HCT116 (cell line): ENCODE data around the gene BPIFB6.

ENCODE experiments used
- CTCF ChIP-seq, 3 experiments: fragments of 200-600 bp in 1 of 3; sonication (generic) in 1 of 3; IDR thresholded peaks in 2 of 3; conservative IDR thresholded peaks in 1 of 3; 2 replicates each; pipeline ENCODE4 v1.5.1; 2012 to 2017; ENCODE audit warnings: low read depth in 2 of 3, low read length in 2 of 3, antibody characterized with exemption in 1 of 3, borderline replicate concordance in 1 of 3, control low read depth in 1 of 3, mild to moderate bottlenecking in 1 of 3, mixed read lengths in 1 of 3, mixed run types in 1 of 3, moderate library complexity in 1 of 3; ENCODE audit not compliant: insufficient read depth in 1 of 3
- EGR1 ChIP-seq: IDR thresholded peaks from 2 replicates; pipeline ENCODE4 v1.6.1; 2012; ENCODE audit warnings: low read depth
- EZH2 ChIP-seq: fragments of 200-600 bp; sonication (generic); IDR thresholded peaks from 2 replicates; pipeline ENCODE4 v1.6.1; 2017; ENCODE audit warnings: antibody characterized with exemption, mixed run types
- EZH2phosphoT487 ChIP-seq: fragments of 200-600 bp; IDR thresholded peaks from 2 replicates; pipeline ENCODE4 v1.6.1; 2018; ENCODE audit warnings: antibody characterized with exemption, borderline replicate concordance
- FOSL1 ChIP-seq: IDR thresholded peaks from 2 replicates; pipeline ENCODE4 v1.6.1; 2012; ENCODE audit warnings: low read depth
- JUND ChIP-seq: IDR thresholded peaks from 2 replicates; pipeline ENCODE4 v1.6.1; 2012
- MAX ChIP-seq: IDR thresholded peaks from 2 replicates; pipeline ENCODE4 v1.6.1; 2012
- POLR2A ChIP-seq: IDR thresholded peaks from 2 replicates; pipeline ENCODE4 v1.7.0; 2011; ENCODE audit warnings: borderline replicate concordance; ENCODE audit not compliant: insufficient read depth, insufficient read length; ENCODE audit errors: extremely low read depth
- POLR2AphosphoS5 ChIP-seq: IDR thresholded peaks from 2 replicates; pipeline ENCODE4 v1.6.1; 2011; ENCODE audit warnings: mild to moderate bottlenecking, low read depth, low read length, moderate library complexity
- REST ChIP-seq: IDR thresholded peaks from 2 replicates; pipeline ENCODE4 v1.6.1; 2012; ENCODE audit warnings: low read depth
- SP1 ChIP-seq: IDR thresholded peaks from 2 replicates; pipeline ENCODE4 v1.6.1; 2012; ENCODE audit warnings: low read depth
- TCF7L2 ChIP-seq: IDR thresholded peaks from 2 replicates; pipeline ENCODE4 v1.7.0; 2011; ENCODE audit warnings: borderline replicate concordance, inconsistent platforms; ENCODE audit not compliant: insufficient read depth, insufficient read length; ENCODE audit errors: extremely low read depth
- YY1 ChIP-seq: IDR thresholded peaks from 2 replicates; pipeline ENCODE4 v1.6.1; 2011; ENCODE audit warnings: low read length, low read depth, moderate library complexity, mild to moderate bottlenecking; ENCODE audit not compliant: insufficient replicate concordance; ENCODE audit errors: extremely low read depth
- ZBTB33 ChIP-seq: IDR thresholded peaks from 2 replicates; pipeline ENCODE4 v1.6.1; 2011; ENCODE audit warnings: mild to moderate bottlenecking, low read length, moderate library complexity; ENCODE audit not compliant: insufficient replicate concordance; ENCODE audit errors: extremely low read depth

- TF ChIP-seq POLR2A (no peak), CTCF (IDR thresholded peaks at IDR 0.05 in 2 of 3, conservative IDR thresholded peaks at IDR 0.05 in 1 of 3; ENCODE audit: borderline replicate concordance in 1 of 3, insufficient read depth in 1 of 3, low read depth in 2 of 3, low read length in 2 of 3) (no peak), SP1 (no peak), POLR2AphosphoS5 (no peak), JUND (no peak), YY1 (no peak), ZBTB33 (no peak), EZH2 (no peak), REST (no peak), TCF7L2 (no peak), MAX (no peak), EZH2phosphoT487 (no peak), FOSL1 (no peak), EGR1 (no peak)
Observed at GRCh38 chr20:33046412-33046811, 15.0 kb downstream of the BPIFB6 start.
